Endothelial cell of umbilical vein (primary cell): ENCODE data around the gene RALGPS1. TPM values are rescaled to one million over a fixed set of nuclear protein-coding genes. Genes with fewer than 3 reads are reported as not detected.

Source experiments
- BruUV-seq: library from RNA; stranded (reverse); fragments of 400-500 nt; replicated peaks from 2 replicates; lab custom pipeline; 2021; lab: Mats Ljungman, UMichigan
- CTCF ChIA-PET: fragments of 300-600, 350-600 bp; sonication (Branson Sonifier 250); formaldehyde crosslinking; loops from one replicate; lab custom pipeline; 2021; ENCODE audit warnings: antibody characterized with exemption, inconsistent platforms; lab: Charles Lee
- POLR2A ChIA-PET: fragments of 300-600, 350-600 bp; sonication (Branson Sonifier 250); formaldehyde crosslinking; loops from one replicate; lab custom pipeline; 2021; ENCODE audit warnings: antibody characterized with exemption, inconsistent platforms; lab: Charles Lee
- DNase-seq: peaks from one replicate; pipeline ENCODE4 v3.0.0-alpha.2; 2011; ENCODE audit warnings: low read depth, low spot score
- FAIRE-seq: peaks from 2 replicates; lab custom pipeline; 2011; peaks lifted over from hg19 to GRCh38; lab: Jason Lieb, UNC
- H2AFZ ChIP-seq: 2 replicates; pipeline ENCODE4 v1.6.0; 2012; ENCODE audit warnings: low read depth, low read length, control low read depth, inconsistent platforms
- H3K27ac ChIP-seq: 2 replicates; pipeline ENCODE4 v1.5.1; 2011; ENCODE audit warnings: low read depth, mild to moderate bottlenecking, control low read depth, low read length, moderate library complexity; ENCODE audit not compliant: insufficient read depth
- H3K27me3 ChIP-seq, 2 experiments: 2 replicates each; pipeline versions ENCODE4 v1.6.0 to v1.6.1; 2011; ENCODE audit warnings: low read length in 2 of 2, mixed read lengths in 1 of 2; ENCODE audit not compliant: control insufficient read depth in 2 of 2, insufficient read depth in 2 of 2
- H3K36me3 ChIP-seq, 2 experiments: 2 replicates in 1 of 2; 3 replicates in 1 of 2; pipeline ENCODE4 v1.5.1; 2011; ENCODE audit warnings: low read length in 2 of 2, mild to moderate bottlenecking in 1 of 2, moderate library complexity in 1 of 2; ENCODE audit not compliant: control insufficient read depth in 2 of 2, insufficient read depth in 2 of 2; ENCODE audit errors: extremely low read depth in 1 of 2
- H3K4me1 ChIP-seq: 3 replicates; pipeline ENCODE4 v1.5.1; 2011; ENCODE audit warnings: mild to moderate bottlenecking, low read length; ENCODE audit not compliant: control insufficient read depth, insufficient read depth; ENCODE audit errors: extremely low read depth
- H3K4me2 ChIP-seq: 2 replicates; pipeline ENCODE4 v1.6.1; 2011; ENCODE audit warnings: low read length, control low read depth, mixed read lengths; ENCODE audit not compliant: insufficient read depth
- H3K4me3 ChIP-seq, 3 experiments: fragments of 200-600 bp in 1 of 3; sonication (generic), shearing (Covaris generic) in 1 of 3; replicated peaks in 1 of 3; 2 replicates each; pipeline ENCODE4 v1.5.1; 2011 to 2016; ENCODE audit warnings: control low read depth in 3 of 3, low read length in 3 of 3, mild to moderate bottlenecking in 2 of 3, inconsistent platforms in 1 of 3, low read depth in 1 of 3, moderate library complexity in 1 of 3; ENCODE audit not compliant: insufficient read depth in 1 of 3
- H3K79me2 ChIP-seq: 2 replicates; pipeline ENCODE4 v1.6.0; 2012; ENCODE audit warnings: low read length, inconsistent platforms; ENCODE audit not compliant: control insufficient read depth, insufficient read depth
- H3K9ac ChIP-seq: replicated peaks from 2 replicates; pipeline ENCODE3; 2011; ENCODE audit warnings: low read length, control low read depth; ENCODE audit not compliant: insufficient read depth; ENCODE audit errors: extremely low read depth
- H3K9me1 ChIP-seq: replicated peaks from 3 replicates; pipeline ENCODE4 v1.6.0; 2011; ENCODE audit warnings: mild to moderate bottlenecking, low read length; ENCODE audit not compliant: control insufficient read depth, insufficient read depth; ENCODE audit errors: extremely low read depth
- H3K9me3 ChIP-seq: replicated peaks from 2 replicates; pipeline ENCODE4 v1.5.1; 2012; ENCODE audit warnings: low read length, inconsistent platforms; ENCODE audit not compliant: control insufficient read depth, insufficient read depth
- H4K20me1 ChIP-seq: replicated peaks from 2 replicates; pipeline ENCODE3; 2011; ENCODE audit warnings: mild to moderate bottlenecking, low read length; ENCODE audit not compliant: control insufficient read depth, insufficient read depth; ENCODE audit errors: extremely low read depth
- CTCF ChIP-seq, 2 donors: IDR thresholded peaks; 1 replicate in 1 of 2; 2 replicates in 1 of 2; pipeline ENCODE4 v1.5.1; 2011; ENCODE audit warnings: low read length in 2 of 2, mild to moderate bottlenecking in 2 of 2, moderate library complexity in 2 of 2, control low read depth in 1 of 2, inconsistent platforms in 1 of 2, low read depth in 1 of 2; ENCODE audit not compliant: insufficient read depth in 1 of 2; ENCODE audit errors: extremely low read depth in 1 of 2
- EZH2 ChIP-seq: IDR thresholded peaks from 2 replicates; pipeline ENCODE4 v1.6.1; 2012; ENCODE audit warnings: borderline replicate concordance, low read depth, mild to moderate bottlenecking, moderate library complexity, low read length, inconsistent platforms; ENCODE audit not compliant: severe bottlenecking
- GATA2 ChIP-seq: IDR thresholded peaks from 2 replicates; pipeline ENCODE4 v1.7.0; 2011; ENCODE audit warnings: low read depth, mild to moderate bottlenecking, moderate library complexity, mixed read lengths, low read length; ENCODE audit not compliant: insufficient read length, insufficient read depth
- JUN ChIP-seq: IDR thresholded peaks from 2 replicates; pipeline ENCODE4 v1.6.1; 2011; ENCODE audit warnings: borderline replicate concordance, low read depth; ENCODE audit not compliant: insufficient read length, insufficient read depth
- MAX ChIP-seq: IDR thresholded peaks from 2 replicates; pipeline ENCODE4 v1.6.1; 2011; ENCODE audit not compliant: insufficient read depth, insufficient read length
- MYC ChIP-seq: IDR thresholded peaks from one replicate; pipeline ENCODE4 v1.6.1; 2011; ENCODE audit warnings: mild to moderate bottlenecking, low read depth, low read length
- POLR2AphosphoS5 ChIP-seq: IDR thresholded peaks from 2 replicates; pipeline ENCODE4 v1.6.1; 2012; ENCODE audit warnings: low read depth, mild to moderate bottlenecking, control low read depth, low read length, moderate library complexity; ENCODE audit not compliant: insufficient read depth
- dilution Hi-C: fragments of 300-500 bp; cut with MboI; formaldehyde crosslinking; loops from one replicate; pipeline ENCODE4 v1.15.0; 2019; ENCODE audit warnings: low sequenced_read_pairs; ENCODE audit not compliant: extremely low pct_ligation_motif_present
- intact Hi-C: fragments of 100-400 bp; cut with micrococcal nuclease; formaldehyde crosslinking; loops from one replicate; pipeline ENCODE4 v1.10.0; 2022
- polyA plus RNA-seq, 4 experiments: library from polyadenylated mRNA; depleted of rRNA in 3 of 4; stranded (reverse) in 3 of 4; unstranded in 1 of 4; fragments of >200 nt; gene quantifications; 2 replicates each; pipeline versions ENCODE4 v1.2.1 to v1.2.3, GENCODE V29; 2011 to 2012; ENCODE audit warnings: missing spikeins in 1 of 4
- total RNA-seq: library from RNA; stranded (reverse); gene quantifications from 2 replicates; pipeline ENCODE4 v1.2.3, GENCODE V29; 2021

Gene RALGPS1
- total and polyA plus RNA-seq, 2 donors (not counting 3 experiments of a cell fraction or from before 2014, with no cell fraction given): 3.8 to 5.5 TPM

- intact Hi-C loops: no loop called here
- H3K79me2 ChIP-seq: no peaks in the 10 kb centered on the region
- CTCF ChIA-PET: interaction anchor here (1.2 to 10.9 kb wide), 4 partner anchors 8 to 260 kb away, joined by 3 to 272 read pairs (median 12); no protein-coding TSS in a partner anchor
Observed at GRCh38 chr9:127201731-127202130, 287.1 kb downstream of the RALGPS1 start.

More at GRCh38 chr9:127201731-127202130, 287.1 kb downstream of the RALGPS1 start:
- H3K36me3 ChIP-seq: no peaks in the 10 kb centered on the region
- no peak overlapping the region for H3K4me3 ChIP-seq
- H4K20me1 ChIP-seq: no peaks in the 10 kb centered on the region
- no peak for DNase-seq
- H2AFZ ChIP-seq: no peak overlapping the region
- POLR2A ChIA-PET: no interaction called here
- no TSS peak for BruUV-seq
- dilution Hi-C loops: no loop called here
- FAIRE-seq: no peak
- TF ChIP-seq EZH2 (no peak), MAX (no peak), GATA2 (no peak), CTCF (IDR thresholded peaks at IDR 0.05; ENCODE audit: extremely low read depth in 1 of 2, insufficient read depth in 1 of 2, low read depth in 1 of 2, low read length in 2 of 2) (no peak), MYC (no peak), POLR2AphosphoS5 (no peak), JUN (no peak)
- no peaks in the 10 kb centered on the region for H3K9me1 ChIP-seq
- H3K4me2 ChIP-seq: no peak overlapping the region
- H3K9me3 ChIP-seq: no peaks in the 10 kb centered on the region
- H3K27me3 ChIP-seq: peaks cover 0 to 1% of the 10 kb centered on the region in 2 experiments
- no peak overlapping the region for H3K27ac ChIP-seq
- H3K9ac ChIP-seq: no peak overlapping the region
- no peaks in the 10 kb centered on the region for H3K4me1 ChIP-seq
